Activated CD4-positive, alpha-beta T cell treated with anti-CD3 and anti-CD28 coated beads, Interleukin-2, Interleukin-4, amounts not matched to agents 100 ng/mL and 50 ng/mL, durations not matched to agents 16 hours and 8 hours (primary cell): Measurements from ENCODE around the gene NCEH1.
A peak's percentile ranks its signal among the peaks of the same experiment; 100 is the strongest.
"Not testable (repeated sequence)": the region's sequence is repeated elsewhere in the genome, so short reads cannot be mapped to it uniquely, and the experiment has no call there.

Experiments used
- DNase-seq: peaks from one replicate; pipeline ENCODE4 v3.0.0-alpha.2; 2020; ENCODE audit warnings: low spot score

The NCEH1 gene

GRCh38 chr3:172613845-172614244, 97.0 kb downstream of the NCEH1 start:
- DNase-seq, result no peak

GRCh38 chr3:172612871-172613678, 97.8 kb downstream of the NCEH1 start:
- DNase-seq, result no peak

GRCh38 chr3:172609750-172610149, 101.1 kb downstream of the NCEH1 start:
- no peak for DNase-seq

GRCh38 chr3:172608575-172608974, 102.3 kb downstream of the NCEH1 start:
- no peak for DNase-seq

- no peak for DNase-seq
These were observed 103.4 kb downstream of the NCEH1 start for GRCh38 chr3:172607305-172608121.

GRCh38 chr3:172606021-172606420, 104.8 kb downstream of the NCEH1 start:
- no peak for DNase-seq

- no peak for DNase-seq
These were observed 105.8 kb downstream of the NCEH1 start for GRCh38 chr3:172604895-172605646.

- DNase-seq, result no peak
These were observed 109.6 kb downstream of the NCEH1 start for GRCh38 chr3:172601066-172601832.

GRCh38 chr3:172600644-172601065, 110.2 kb downstream of the NCEH1 start:
- DNase-seq, result no peak

GRCh38 chr3:172598904-172599303, 112.0 kb downstream of the NCEH1 start:
- DNase-seq, result no peak

- DNase-seq, result no peak
These were observed 114.5 kb downstream of the NCEH1 start for GRCh38 chr3:172596394-172596706.

- DNase-seq, result peak; percentile 83
These were observed 115.0 kb downstream of the NCEH1 start for GRCh38 chr3:172595664-172596393.

GRCh38 chr3:172594900-172595663, 115.8 kb downstream of the NCEH1 start:
- not testable (repeated sequence) for DNase-seq

- DNase-seq, result peak; percentile 23
These were observed 117.8 kb downstream of the NCEH1 start for GRCh38 chr3:172592898-172593669.

GRCh38 chr3:172591876-172592771, 118.7 kb downstream of the NCEH1 start:
- DNase-seq, result peak; percentile 93

- DNase-seq, result no peak
These were observed 119.7 kb downstream of the NCEH1 start for GRCh38 chr3:172591125-172591605.

GRCh38 chr3:172586436-172586835, 124.4 kb downstream of the NCEH1 start:
- DNase-seq, result peak; percentile 53

- no peak for DNase-seq
These were observed 124.9 kb downstream of the NCEH1 start for GRCh38 chr3:172585954-172586353.
